AG04450 (cell line): ENCODE results near the gene WSCD2. TPM values are rescaled to one million over a fixed set of nuclear protein-coding genes. Genes with fewer than 3 reads are reported as not detected.

Experiments
- CTCF ChIA-PET: fragments of 300-600, 350-600 bp; formaldehyde crosslinking; extraction: SDS; loops from one replicate; lab custom pipeline; 2022; ENCODE audit warnings: antibody characterized with exemption, inconsistent platforms; lab: Charles Lee
- POLR2A ChIA-PET: fragments of 350-600 bp; formaldehyde crosslinking; extraction: SDS; loops from one replicate; lab custom pipeline; 2021; ENCODE audit warnings: antibody characterized with exemption, inconsistent platforms; lab: Yijun Ruan, JAX
- DNase-seq: peaks from one replicate; pipeline ENCODE4 v3.0.0-alpha.2; 2011; ENCODE audit warnings: low read depth, low spot score
- H3K27ac ChIP-seq: one replicate; pipeline ENCODE4 v1.5.1; 2012; ENCODE audit warnings: low read depth, low read length, control low read depth
- H3K27me3 ChIP-seq: one replicate; pipeline ENCODE4 v1.6.0; 2012; ENCODE audit warnings: low read length; ENCODE audit not compliant: control insufficient read depth, insufficient read depth
- H3K4me3 ChIP-seq: 2 replicates; pipeline ENCODE4 v1.5.1; 2011; ENCODE audit warnings: mild to moderate bottlenecking, low read depth, low read length, control low read depth
- H3K9me3 ChIP-seq: 2 replicates; pipeline ENCODE4 v1.5.1; 2012; ENCODE audit warnings: low read length; ENCODE audit not compliant: control insufficient read depth, insufficient read depth
- CTCF ChIP-seq: IDR thresholded peaks from 2 replicates; pipeline ENCODE4 v1.5.1; 2011; ENCODE audit warnings: low read depth, low read length, control low read depth, inconsistent platforms
- polyA plus RNA-seq: library from polyadenylated mRNA; depleted of rRNA; stranded (reverse); fragments of >200 nt; gene quantifications from 2 replicates; pipeline ENCODE4 v1.2.3, GENCODE V29; 2011

The WSCD2 gene
- polyA plus RNA-seq, 1 experiment, result not detected

DNA sequence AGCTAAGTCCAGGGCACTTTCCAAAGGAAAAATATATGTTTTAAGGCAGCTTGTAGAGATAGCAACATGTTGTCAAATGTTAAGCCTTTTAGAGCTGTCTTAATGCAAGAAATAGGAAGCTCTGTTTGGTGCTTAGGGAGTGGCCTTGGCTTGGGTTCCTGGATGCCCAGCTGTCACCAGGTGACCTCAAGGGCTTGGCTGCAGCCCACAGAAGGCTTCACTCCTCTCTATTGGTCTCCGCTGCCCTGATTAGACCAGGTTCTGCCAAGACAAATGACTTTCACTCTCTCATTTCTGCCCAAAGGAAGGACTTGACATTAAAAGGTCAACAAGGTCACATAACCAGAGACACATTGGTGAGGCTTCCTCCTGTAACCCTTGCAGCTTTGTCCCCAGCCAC is 76.8 kb downstream of the WSCD2 start:
- TF ChIP-seq CTCF, result no peak
- no peak for DNase-seq
- Histone ChIP-seq H3K27me3 (peaks cover 2% of the 10 kb centered on the region), H3K27ac (no peak overlapping the region), H3K4me3 (no peak overlapping the region), H3K9me3 (no peaks in the 10 kb centered on the region; the same call in 1 of the 2 replicates)
- POLR2A ChIA-PET, result no interaction called here
- CTCF ChIA-PET, result no interaction called here

GRCh38 chr12:108207791-108208730 is 79.0 kb downstream of the WSCD2 start:
- ChIA-PET POLR2A (no interaction called here), CTCF (no interaction called here)
- no peak for TF ChIP-seq CTCF
- Histone ChIP-seq H3K4me3 (no peak overlapping the region), H3K27me3 (peaks cover 2% of the 10 kb centered on the region), H3K27ac (no peak overlapping the region), H3K9me3 (no peaks in the 10 kb centered on the region; the same call in 1 of the 2 replicates)
- DNase-seq, result no peak

GRCh38 chr12:108210001-108210400 is 80.9 kb downstream of the WSCD2 start:
- ChIA-PET CTCF (no interaction called here), POLR2A (no interaction called here)
- DNase-seq, result no peak

DNA sequence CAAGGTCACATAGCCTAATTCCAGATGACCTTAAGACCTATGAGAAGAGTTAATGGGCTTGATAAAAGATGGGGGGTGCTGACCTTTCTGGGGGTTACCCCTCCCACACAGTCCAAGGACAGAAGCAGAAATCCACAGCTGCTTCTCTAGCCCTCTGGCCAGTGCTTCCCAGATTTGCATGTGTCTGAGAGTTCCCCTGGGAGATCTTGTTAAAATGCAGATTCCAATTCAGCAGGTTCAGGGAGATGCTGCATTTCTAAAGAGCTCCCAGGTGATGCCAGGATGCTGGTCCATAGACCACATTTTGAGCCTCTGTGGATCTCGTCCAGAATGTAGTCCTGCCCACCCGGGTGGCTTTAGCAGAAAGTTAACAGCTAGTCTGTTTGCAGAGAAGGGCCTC is 82.1 kb downstream of the WSCD2 start:
- H3K27me3 ChIP-seq, result no peaks in the 10 kb centered on the region
- no peak overlapping the region for H3K27ac ChIP-seq
- DNase-seq, result no peak
- H3K4me3 ChIP-seq, result no peak overlapping the region
- H3K9me3 ChIP-seq, result no peaks in the 10 kb centered on the region; the same call in none of the 2 replicates
- TF ChIP-seq CTCF, result no peak
- ChIA-PET POLR2A (no interaction called here), CTCF (no interaction called here)

More at GRCh38 chr12:108210001-108210400, 80.9 kb downstream of the WSCD2 start:
- Histone ChIP-seq H3K4me3 (no peak overlapping the region), H3K9me3 (no peaks in the 10 kb centered on the region; the same call in none of the 2 replicates), H3K27me3 (no peaks in the 10 kb centered on the region), H3K27ac (no peak overlapping the region)
- no peak for TF ChIP-seq CTCF

DNA sequence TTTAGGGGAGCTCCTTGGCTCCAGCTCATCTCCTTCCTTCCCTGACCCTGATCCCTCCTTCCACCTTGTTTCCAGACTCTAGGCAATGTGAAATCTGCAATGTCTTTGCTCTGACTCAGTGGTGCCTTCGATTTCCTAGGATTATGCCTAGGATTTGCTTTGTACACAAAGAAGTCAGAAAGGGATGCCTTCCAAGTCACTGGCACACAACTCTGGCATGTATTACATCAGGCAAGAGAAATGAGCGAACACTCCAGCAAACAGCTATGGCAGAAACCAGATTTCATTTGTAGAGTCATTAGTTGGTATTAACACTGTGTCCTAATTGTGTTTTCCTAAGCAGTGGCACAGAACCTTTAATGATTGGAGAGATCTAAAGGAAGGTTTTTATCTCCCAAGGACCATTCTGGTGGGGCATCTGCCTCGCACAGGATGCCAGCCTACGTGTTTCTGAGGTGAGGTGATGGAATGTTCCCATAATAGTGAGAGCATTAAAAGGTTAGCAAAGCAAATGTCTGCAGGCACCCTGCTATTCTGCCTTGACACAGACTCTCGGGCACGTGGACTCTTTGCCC is 84.9 kb downstream of the WSCD2 start:
- Histone ChIP-seq H3K9me3 (no peaks in the 10 kb centered on the region; the same call in none of the 2 replicates), H3K4me3 (no peak overlapping the region), H3K27me3 (no peaks in the 10 kb centered on the region), H3K27ac (no peak overlapping the region)
- no peak for DNase-seq
- CTCF ChIA-PET, result no interaction called here
- no peak for TF ChIP-seq CTCF
- POLR2A ChIA-PET, result no interaction called here
